HG03457 (cell line): ENCODE results near the gene SLC12A3.
A peak's percentile ranks its signal among the peaks of the same experiment; 100 is the strongest.

ENCODE experiments used
- ATAC-seq: cut with Tn5 transposase; IDR thresholded peaks from one replicate; pipeline ENCODE4 v1.9.1; 2021; ENCODE audit warnings: moderate number of reproducible peaks; ENCODE audit not compliant: unreplicated experiment

SLC12A3 gene

DNA sequence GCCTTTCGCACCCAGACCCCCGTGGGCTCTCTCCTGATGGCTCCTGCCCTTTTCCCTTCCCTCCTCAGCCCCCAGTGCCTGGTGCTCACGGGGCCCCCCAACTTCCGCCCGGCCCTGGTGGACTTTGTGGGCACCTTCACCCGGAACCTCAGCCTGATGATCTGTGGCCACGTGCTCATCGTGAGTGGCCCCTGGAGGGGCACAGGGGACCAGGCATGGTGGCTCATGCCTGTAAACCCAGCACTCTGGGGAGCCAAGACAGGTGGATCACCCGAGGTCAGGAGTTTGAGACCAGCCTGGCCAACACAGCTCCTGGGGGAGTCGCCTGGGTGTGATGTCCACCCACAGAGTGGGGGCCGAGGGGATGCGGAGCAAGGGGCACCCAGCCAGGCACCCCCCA lies 21.3 kb downstream of the SLC12A3 start:
- no peak for ATAC-seq

DNA sequence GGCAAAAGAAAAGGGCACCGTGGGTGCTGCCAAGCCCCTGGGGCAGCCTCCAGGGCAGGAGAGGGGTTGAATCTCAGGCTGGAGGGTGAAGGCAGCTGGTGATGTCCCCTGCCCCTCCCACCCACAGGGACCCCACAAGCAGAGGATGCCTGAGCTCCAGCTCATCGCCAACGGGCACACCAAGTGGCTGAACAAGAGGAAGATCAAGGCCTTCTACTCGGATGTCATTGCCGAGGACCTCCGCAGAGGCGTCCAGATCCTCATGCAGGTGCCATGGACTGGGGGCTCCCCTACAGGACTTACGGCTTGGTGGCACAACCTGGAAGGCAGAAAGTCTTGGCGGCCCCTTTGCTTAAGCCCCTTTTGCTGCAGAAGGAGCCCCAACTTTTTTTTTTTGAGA lies 21.8 kb downstream of the SLC12A3 start:
- no peak for ATAC-seq

DNA sequence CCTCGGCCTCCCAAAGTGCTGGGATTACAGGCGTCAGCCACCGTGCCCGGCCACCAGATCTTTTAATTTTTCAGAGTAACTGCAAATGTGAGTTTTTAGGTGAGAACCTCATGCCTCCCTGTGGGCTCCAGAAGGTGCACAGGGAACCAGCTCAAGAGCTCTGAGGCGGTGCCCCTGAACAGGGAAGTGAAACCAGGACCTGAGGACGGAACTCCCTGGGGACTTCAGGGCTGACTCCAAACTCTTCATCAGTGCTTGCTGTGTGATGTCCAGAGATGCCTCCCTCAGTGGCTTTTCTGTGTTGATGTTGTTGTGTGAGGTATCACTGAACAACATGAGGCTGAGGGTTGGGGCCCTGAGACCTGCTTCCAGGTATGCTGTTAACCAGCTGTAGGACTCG lies 23.8 kb downstream of the SLC12A3 start:
- ATAC-seq = no peak

DNA sequence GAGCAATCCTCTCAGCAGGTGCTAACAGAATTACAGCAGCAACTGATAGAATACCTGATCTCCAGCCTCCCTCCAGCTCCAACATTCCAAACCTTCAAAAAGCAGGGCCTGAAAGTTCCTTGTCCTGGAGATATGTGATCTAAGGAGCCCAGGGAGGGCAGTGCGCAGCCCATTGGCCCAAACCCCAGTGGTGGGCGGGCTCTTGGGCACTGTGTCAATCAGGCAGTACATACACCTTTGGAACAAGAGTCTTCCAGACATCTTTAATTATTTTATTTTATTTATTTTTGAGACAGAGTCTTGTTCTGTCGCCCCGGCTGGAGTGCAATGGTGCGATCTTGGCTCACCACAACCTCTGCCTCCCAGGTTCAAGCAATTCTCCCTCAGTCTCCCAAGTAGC lies 24.2 kb downstream of the SLC12A3 start:
- ATAC-seq = no peak

DNA sequence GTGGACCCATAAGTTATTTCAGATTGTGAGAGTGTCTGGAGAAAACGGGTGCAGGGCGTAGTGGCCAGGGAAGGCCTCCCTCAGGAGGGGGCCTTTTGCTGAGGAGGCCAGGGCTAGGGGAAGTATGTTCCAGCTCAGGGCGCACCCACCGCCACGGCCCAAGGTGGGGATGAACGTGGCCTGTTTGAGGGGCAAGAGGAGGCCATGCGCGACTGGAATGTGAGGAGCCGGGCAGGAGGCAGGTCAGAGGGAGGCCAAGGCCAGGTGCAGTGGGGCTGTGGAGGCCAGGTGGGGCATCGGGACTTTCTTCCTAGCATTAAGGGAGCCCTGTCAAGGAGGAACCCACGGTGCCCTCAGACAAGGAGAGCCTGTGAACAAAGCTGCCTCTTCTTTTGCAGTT lies 26.7 kb downstream of the SLC12A3 start:
- ATAC-seq = no peak

DNA sequence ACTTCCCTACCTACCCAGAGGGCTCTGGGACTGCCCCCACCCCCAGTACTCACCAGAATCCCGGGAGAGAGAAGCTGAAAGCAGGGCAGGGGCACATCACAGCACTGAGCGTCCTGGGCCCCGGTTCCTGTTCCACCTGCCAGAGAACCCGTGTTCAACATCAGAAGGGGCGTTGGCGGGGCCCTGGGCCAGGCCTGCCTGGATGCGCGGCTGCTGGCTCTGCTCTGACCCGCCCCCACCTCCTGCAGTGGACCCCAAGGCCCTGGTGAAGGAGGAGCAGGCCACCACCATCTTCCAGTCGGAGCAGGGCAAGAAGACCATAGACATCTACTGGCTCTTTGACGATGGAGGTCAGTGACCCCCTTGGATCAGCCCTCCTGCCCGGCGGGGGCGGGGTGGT lies 27.7 kb downstream of the SLC12A3 start:
- ATAC-seq = no peak

DNA sequence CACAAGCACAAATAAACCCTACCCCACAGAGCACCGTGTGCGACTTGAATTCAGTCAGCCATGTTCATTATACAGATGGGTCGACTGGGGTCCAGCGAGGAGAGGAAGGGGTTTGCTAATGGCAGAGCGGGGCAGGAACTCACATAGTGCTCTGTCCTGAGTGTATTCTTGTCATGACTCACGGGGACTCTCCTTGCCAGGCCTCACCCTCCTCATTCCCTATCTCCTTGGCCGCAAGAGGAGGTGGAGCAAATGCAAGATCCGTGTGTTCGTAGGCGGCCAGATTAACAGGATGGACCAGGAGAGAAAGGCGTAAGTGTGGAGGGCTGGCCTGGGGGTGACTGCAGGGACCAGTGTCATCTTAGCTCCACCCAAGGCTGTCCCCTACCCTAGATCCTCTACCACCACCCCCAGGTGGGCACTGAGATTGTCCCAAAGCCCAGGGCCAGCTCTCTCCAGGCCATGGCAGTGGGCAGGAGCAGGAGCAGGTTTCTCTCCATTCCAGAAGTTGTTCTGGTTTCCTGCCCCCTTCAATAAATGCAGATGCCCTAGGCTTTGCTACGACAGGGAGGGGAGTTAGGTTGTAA lies 29.4 kb downstream of the SLC12A3 start:
- ATAC-seq = no peak

DNA sequence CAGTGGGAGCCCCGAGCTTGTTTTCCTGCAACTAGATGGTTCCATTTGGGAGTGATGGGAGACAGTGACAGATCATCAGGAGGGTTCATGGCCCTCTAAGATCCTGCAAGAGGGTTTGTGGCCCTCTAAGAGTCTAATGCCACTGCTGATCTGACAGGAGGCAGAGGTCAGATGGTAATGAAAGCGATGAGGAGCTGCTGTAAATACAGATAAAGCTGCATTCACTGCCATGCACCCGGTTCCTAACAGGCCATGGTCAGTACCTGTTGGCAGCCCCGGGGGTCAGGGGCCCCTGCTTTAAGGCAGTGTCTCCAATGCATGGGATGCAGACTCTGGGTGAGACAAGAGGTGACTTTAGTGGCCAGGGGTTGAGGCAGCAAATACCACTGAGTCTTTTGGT lies 30.8 kb downstream of the SLC12A3 start:
- no peak for ATAC-seq

DNA sequence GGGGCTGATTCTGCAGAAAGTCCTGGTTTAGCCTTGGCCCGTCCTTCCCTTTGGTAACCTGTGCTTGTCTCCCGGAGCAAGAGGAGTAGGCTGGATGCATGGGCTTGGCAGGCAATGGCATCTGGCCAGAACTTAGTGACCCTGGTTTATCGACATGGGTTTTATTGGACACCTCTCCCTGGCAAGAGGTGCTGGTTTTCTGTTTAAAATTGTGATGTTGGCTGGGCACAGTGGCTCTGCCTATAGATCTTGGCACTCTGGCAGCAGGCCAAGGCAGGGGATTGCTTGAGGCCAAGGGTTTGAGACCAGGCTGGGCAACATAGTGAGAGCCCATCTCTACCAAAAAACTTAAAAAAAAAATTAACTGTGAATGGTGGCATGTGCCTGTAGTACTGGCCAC lies 31.2 kb downstream of the SLC12A3 start:
- no peak for ATAC-seq

DNA sequence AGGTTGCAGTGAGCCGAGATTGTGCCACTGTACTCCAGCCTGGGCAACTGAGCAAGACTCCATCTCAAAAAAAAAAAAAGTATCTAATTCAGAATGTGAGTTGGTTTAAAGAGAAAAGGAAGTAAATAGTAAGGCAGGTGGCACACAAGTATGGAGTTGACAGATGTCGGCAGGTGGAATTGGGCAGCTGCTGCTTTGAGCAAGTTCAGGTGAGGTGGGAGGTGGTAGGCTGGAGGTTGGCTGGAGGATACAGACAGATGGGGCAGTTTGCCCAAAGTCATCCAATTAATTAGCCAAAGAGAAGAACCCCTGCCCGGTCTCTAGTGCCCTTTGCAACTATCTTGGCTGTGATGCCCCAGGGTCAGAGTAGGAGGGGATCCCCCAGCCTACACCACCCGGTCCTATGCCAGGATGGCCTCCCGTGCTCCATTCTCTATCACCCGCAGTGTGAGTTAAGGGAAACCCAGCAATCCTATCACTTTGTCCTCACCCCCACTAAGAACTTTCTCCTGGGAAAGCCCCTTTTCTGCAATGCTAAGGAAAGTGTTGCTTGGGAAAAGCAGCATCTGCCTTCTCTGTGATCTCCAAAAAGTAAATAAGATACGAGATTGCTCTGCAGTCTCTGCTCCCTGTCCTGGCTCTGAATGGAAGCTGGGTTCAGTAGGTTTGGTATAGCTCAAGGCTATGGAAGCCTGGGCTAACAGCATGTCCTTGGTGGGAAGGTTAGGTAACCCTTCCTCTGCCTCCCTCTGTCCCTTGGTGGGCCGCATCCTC lies 32.2 kb downstream of the SLC12A3 start:
- no peak for ATAC-seq

DNA sequence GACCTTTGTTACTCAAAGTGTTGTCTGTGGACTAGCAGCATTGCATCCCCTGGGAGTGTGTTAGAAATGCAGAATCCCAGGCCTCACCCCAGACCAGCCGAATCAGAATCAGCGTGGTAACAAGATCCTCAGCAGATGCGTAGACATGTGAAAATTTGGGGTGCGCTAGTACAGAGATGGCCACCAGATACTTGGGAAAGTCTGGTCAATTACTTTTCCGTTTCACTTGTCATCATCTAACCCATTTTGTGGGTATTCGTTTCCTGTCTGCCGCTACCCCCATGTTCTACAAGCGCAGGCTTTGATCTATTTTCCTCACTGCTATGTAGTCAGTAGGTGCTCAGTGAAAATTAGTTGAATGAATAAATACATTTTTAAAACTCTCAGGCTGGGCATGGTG lies 33.8 kb downstream of the SLC12A3 start:
- no peak for ATAC-seq

DNA sequence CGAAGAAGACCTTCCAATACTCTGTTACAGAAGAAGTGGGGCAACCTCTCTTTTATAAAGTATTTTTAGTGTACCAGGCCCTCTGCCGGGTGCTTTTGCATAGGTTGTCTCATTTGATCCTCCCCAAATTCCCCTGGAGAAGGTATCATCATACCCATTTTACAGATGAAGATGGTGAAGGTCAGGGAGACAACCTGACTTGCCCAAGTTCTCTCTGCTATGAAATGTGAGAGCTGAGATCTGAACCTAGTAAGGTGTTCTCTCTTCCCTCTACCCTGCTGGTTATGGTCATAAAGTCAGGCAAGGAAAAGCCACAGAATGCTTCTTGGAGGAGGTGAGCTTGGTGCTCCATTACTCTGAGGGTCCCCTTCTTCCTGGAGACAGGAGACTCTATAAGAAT lies 38.9 kb downstream of the SLC12A3 start:
- no peak for ATAC-seq

DNA sequence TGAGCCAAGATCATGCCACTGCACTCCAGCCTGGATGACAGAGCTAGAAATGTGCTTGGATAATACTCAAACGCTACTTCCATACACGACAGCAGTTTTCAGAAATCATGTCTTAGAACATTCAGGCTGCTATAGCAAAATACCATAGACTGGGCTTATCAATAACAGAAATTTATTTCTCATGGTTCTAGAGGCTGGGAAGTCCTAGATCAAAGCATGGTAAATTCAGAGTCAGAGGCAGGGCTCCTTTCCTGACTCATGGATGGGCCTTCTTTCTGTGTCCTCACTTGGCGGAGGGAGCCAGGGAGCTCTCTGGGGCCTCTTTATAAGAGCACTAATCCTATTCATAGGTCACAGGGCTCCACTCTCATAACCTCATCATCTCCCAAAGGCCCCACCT lies 42.4 kb downstream of the SLC12A3 start:
- ATAC-seq = no peak

DNA sequence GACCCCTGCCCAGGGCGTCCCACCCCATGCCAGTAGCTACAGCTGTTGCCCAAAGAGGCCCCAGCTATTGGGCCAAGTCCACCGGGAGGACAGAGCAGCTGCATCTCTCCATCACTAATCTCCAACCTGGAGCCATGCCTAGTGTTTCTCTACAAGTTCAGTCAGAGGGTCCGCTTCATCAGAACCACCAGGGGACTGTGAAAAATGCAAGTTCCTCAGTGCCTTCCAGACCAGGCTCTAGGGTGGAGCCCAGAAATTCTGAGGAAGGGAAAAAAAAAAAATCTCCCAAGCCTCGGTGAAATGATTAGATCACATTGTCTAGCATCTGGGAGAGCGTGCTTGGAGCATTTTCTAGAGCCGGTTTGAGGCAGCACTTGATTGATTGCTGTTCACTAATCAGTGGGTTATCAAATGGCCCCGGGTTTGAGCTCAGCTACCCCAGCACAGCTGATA lies 44.5 kb downstream of the SLC12A3 start:
- ATAC-seq = no peak

DNA sequence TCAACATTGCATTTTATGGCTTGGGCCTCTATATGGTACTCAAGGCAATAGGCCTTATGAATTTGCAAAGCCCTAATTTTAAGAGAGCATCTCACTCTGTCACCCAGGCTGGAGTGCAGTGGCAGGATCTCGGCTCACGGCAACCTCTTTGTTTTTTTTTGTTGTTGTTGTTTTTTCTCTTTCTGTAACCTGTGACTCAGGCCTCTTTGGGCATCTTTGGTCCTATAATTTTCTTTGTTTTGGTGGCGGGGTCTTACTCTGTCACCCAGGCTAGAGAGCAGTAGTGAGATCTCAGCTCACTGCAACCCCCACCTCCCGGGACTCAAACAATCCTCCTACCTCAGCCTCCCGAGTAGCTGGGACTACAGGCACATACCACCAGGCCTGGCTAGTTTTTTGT lies 45.1 kb downstream of the SLC12A3 start:
- no peak for ATAC-seq

DNA sequence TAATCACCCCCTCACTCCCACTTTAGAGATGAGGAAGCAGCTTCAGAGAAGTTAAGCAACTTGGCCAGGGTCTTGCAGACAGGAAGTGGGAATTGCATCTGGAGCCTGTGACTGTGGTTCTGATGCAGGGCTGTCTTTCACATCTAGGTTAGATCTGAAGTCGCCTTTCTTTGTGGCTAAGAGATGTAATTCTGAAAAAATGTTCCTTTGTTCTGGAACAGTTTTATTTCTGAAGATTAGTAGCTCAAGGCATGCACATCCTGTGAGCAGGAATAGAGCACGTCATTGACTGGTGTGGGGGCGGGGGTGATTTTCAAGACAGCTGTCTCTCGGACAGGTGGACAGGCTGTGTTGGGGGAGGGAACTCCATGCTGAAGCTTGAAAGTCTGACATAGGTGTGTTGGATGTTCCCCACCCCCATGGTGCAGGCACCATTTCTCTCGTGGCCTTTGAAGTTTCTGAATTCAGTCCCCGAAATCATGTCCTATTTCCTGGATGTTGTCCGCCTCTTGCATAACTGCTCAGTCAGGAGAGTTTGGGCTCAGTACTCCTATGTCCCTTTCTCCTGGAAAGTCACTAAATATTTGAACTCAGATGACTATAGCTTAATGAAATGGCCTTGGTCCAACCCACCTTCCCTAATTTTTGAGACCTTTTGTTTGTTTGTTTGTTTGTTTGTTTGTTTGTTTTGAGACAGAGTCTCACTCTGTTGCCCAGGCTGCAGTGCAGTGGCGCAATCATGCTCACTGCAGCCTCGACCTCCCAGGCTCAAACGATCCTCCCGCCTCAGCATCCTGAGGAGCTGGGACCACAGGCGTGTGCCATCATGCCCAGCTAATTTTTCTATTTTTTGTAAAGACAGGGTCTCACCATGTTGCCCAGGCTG lies 45.9 kb downstream of the SLC12A3 start:
- ATAC-seq = no peak

DNA sequence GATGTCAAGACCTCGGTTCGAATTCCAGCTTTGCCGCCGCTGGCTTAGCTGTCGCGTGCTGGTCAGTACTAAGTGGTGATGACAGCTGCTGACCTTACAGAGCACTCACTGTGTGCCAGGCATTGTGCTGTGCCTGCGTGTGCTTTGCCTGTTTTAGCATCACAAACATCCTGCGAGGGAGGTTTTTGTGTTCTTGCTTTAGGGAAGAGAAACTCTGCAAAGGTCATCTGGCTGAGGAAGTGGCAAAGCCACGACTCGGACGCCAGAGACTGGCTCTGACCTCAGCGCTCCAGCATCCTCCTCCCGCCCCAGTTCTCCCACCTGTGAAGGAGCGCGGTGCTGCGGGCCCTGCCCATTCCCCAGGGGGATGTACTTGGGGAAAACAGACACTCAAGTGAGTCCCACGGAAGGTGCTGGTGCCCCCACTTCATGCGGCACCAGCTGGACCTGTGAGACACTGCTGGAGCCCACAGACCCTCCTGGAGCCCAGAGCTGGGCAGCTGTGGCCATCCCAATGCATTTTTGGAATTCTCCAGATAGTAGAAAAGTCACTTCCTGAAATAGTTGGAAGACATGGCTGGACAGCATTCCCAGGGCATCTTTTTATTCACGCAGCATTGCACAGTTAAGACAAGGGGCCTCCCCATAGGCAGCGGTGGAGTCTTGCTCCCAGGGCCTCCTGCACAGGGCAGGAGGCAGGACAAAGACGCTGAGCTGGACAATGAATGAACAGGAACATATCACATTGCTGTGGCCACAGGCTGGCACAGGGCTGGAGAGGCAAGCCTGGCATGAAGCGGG lies 47.0 kb downstream of the SLC12A3 start:
- peak; percentile 63 for ATAC-seq

DNA sequence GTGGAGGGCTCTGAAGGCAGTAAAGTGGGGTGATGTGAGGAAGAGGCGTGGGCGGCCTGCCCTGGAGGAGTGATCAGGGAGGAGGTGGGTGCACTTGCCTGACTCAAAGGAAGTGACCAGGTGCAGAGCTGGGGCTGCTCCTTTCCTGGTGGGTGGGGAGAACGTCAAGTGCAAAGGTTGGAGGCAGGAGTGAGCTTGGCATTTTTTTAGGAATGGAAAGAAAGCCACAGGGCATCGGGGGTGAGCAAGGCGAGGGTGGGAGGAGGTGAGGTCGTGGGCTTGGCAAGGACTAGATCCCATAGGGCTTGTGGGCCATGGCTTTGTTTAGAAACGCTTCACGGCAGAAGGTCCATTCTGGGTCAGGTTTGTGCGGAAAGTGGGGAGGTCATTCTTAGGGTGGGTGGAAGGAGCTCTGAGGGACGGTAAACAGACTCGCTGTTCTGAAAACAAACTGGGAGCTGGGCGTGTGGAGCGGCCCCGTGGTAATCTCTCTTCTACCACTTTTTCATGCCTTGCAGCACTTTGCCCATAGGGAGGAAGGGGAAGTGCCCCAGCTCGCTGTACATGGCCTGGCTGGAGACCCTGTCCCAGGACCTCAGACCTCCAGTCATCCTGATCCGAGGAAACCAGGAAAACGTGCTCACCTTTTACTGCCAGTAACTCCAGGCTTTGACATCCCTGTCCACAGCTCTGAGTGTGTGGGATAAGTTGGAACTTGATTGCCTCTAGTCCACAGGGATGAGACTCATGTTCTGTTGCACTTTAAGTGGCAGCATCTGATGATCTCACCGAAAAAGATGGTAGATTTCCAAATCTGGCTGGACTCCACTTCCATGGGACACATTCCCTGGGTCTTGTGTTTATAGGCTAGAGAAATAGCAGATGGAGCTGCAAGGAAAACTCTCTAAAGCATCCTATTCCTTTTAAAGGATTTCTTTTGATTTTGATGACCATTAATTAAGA lies 48.0 kb downstream of the SLC12A3 start:
- ATAC-seq = no peak

DNA sequence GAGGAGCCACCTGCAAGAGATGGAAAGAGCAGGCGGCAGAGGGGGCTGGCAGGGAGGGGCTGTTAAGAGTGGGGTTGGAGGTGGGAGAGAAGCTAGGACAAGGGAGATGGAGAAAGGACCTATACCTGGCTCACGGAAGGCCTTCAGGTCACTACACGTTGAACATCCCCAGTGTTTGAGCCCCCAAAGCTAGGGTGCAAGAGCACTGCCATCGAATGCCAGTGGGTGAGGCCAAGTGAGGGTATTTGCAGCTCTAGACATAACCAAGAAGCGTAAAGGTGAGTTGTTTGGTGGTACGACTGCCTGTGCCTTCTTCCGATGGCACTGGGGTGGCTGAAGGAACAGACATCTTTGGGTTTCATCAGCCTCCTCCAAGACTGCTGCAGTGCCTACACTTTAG lies 49.9 kb downstream of the SLC12A3 start:
- no peak for ATAC-seq
